WTC11 (cell line): ENCODE measurements around the gene TMEM86A.

Experiments used
- JUN ChIP-seq: sonication (generic); formaldehyde crosslinking; IDR thresholded peaks from 2 replicates; pipeline ENCODE4 v1.8.0; 2023; ENCODE audit warnings: mild to moderate bottlenecking, missing genetic modification reagents
- TF ChIP-seq, protein P1 (sequence below): sonication (generic); formaldehyde crosslinking; IDR thresholded peaks from 2 replicates; pipeline ENCODE4 v1.8.0; 2022; ENCODE audit warnings: mild to moderate bottlenecking, missing genetic modification reagents

DNA sequence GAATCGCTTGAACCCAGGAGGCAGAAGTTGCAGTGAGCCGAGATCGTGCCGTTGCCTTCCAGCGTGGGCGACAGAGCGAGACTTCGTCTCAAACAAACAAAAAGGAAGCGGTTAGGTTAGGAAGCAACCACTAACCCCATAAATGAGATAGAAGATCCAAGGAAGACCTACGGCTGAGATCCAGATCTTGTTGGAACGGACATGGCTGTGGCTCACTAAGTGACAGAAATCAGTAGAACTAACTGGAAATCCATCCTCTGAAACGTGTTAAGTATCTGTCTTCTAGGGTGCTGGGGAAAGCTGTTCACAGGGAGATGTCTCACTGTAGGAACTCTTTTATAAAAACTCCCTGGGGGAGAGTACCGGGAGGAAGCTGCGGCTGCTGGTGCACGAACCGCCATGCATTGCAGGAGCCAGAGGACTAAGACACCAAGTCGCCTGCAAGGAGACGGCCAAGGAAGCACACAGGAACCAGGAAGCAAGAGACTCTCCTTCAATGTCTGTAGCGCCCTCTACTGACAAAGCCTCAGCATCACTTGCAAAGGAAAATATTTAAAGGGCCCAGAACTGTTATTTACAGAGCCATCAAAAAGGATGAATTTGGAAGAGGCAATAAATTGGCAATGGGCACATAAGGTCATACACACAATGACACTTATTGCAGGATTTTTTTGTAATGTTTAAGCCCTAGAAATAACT is 47.6 kb upstream of the TMEM86A start:
- TF ChIP-seq, protein P1, sequence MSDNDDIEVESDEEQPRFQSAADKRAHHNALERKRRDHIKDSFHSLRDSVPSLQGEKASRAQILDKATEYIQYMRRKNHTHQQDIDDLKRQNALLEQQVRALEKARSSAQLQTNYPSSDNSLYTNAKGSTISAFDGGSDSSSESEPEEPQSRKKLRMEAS (CRISPR knock-in tag) = no peak
- TF ChIP-seq JUN (CRISPR knock-in tag) = no peak
